Parathyroid adenoma (tissue), 2 donors: ENCODE measurements around the gene RPP30.
A peak's percentile ranks its signal among the peaks of the same experiment; 100 is the strongest.
"Not testable (repeated sequence)": the region's sequence is repeated elsewhere in the genome, so short reads cannot be mapped to it uniquely, and the experiment has no call there.

Experiments used
- H2AFZ ChIP-seq: fragments of 300-600 bp; sonication (generic); one replicate; pipeline ENCODE4 v1.7.0; 2017; ENCODE audit warnings: antibody characterized with exemption, mild to moderate bottlenecking
- H3K27ac ChIP-seq: fragments of 300-600 bp; sonication (generic); one replicate; pipeline ENCODE4 v1.7.0; 2017
- H3K27me3 ChIP-seq: fragments of 300-600 bp; sonication (generic); one replicate; pipeline ENCODE4 v1.7.0; 2017; ENCODE audit warnings: low read length; ENCODE audit not compliant: control insufficient read depth, insufficient read depth
- H3K36me3 ChIP-seq: fragments of 300-600 bp; sonication (generic); one replicate; pipeline ENCODE4 v1.7.0; 2017; ENCODE audit warnings: low read length; ENCODE audit not compliant: control insufficient read depth, insufficient read depth
- H3K4me1 ChIP-seq: fragments of 300-600 bp; sonication (generic); one replicate; pipeline ENCODE4 v1.7.0; 2017; ENCODE audit warnings: control low read depth
- H3K4me2 ChIP-seq: fragments of 300-600 bp; sonication (generic); one replicate; pipeline ENCODE4 v1.7.0; 2017; ENCODE audit warnings: low read length
- H3K4me3 ChIP-seq: fragments of 300-600 bp; sonication (generic); one replicate; pipeline ENCODE4 v1.7.0; 2017; ENCODE audit warnings: low read depth, low read length
- H3K79me2 ChIP-seq: fragments of 300-600 bp; sonication (generic); one replicate; pipeline ENCODE4 v1.7.0; 2017; ENCODE audit warnings: control low read depth
- H3K9ac ChIP-seq: fragments of 300-600 bp; sonication (generic); one replicate; pipeline ENCODE4 v1.7.0; 2017; ENCODE audit warnings: mild to moderate bottlenecking
- H3K9me3 ChIP-seq: fragments of 300-600 bp; sonication (generic); one replicate; pipeline ENCODE4 v1.7.0; 2017; ENCODE audit warnings: low read length; ENCODE audit not compliant: control insufficient read depth
- CTCF ChIP-seq: fragments of 300-600 bp; sonication (generic); IDR thresholded peaks from one replicate; pipeline ENCODE4 v1.7.0; 2017; ENCODE audit warnings: antibody characterized with exemption, mild to moderate bottlenecking
- donor health status: primary hyperparathyroidism.

Gene RPP30

DNA sequence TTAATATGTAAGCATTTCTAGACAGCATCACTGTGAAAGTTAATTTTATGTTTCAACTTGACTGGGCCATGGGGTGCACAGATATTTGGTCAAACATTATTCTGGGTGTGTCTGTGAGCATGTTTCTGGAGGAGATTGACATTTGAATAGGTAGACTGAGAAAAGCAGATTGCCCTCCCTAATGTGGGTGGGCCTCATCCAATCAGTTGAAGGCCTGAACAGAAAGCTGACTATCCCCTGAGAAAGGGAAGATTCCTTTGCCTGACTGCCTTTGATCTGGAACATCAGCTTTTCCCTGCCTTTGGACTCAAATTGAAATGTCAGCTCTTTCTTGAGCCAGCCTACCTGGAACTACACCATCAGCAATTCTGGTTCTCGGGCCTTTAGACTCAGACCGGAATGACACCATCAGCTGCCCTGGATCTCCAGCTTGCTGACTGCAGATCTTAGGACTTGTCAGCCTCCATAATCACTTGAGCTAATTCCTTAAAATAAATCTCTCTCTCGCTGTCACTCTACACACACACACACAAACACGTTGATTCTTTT lies 5.7 kb upstream of the RPP30 start:
- Histone ChIP-seq H3K4me3 (no peak overlapping the region), H3K36me3 (no peaks in the 10 kb centered on the region), H3K27me3 (no peaks in the 10 kb centered on the region), H3K79me2 (no peaks in the 10 kb centered on the region), H3K9me3 (no peaks in the 10 kb centered on the region), H3K27ac (no peak overlapping the region), H3K4me2 (no peak overlapping the region), H3K9ac (no peak overlapping the region), H3K4me1 (peaks cover 5% of the 10 kb centered on the region), H2AFZ (peak overlapping the region; percentile 12)
- TF ChIP-seq CTCF = no peak

- Histone ChIP-seq H3K79me2 (peaks cover 9% of the 10 kb centered on the region), H3K4me1 (peaks cover 6% of the 10 kb centered on the region), H3K36me3 (no peaks in the 10 kb centered on the region), H3K9ac (no peak overlapping the region), H2AFZ (peak overlapping the region; percentile 78), H3K27me3 (no peaks in the 10 kb centered on the region), H3K4me2 (peak overlapping the region; percentile 52), H3K9me3 (no peaks in the 10 kb centered on the region), H3K4me3 (peak overlapping the region; percentile 72), H3K27ac (peak overlapping the region; percentile 37)
- TF ChIP-seq CTCF = peak; percentile 48
Observed at GRCh38 chr10:90871279-90871765, 452 bp upstream of the RPP30 start.

GRCh38 chr10:90872648-90873020 lies 860 bp downstream of the RPP30 start:
- Histone ChIP-seq H3K27ac (peak overlapping the region; percentile 37), H3K9me3 (no peaks in the 10 kb centered on the region), H3K4me1 (peaks cover 13% of the 10 kb centered on the region), H2AFZ (peak overlapping the region; percentile 78), H3K4me3 (peak overlapping the region; percentile 72), H3K27me3 (no peaks in the 10 kb centered on the region), H3K9ac (no peak overlapping the region), H3K36me3 (no peaks in the 10 kb centered on the region), H3K4me2 (peak overlapping the region; percentile 52), H3K79me2 (peaks cover 9% of the 10 kb centered on the region)
- TF ChIP-seq CTCF = no peak

- no peak overlapping the region for H3K4me3 ChIP-seq
- H3K4me2 ChIP-seq = no peak overlapping the region
- H3K9me3 ChIP-seq = no peaks in the 10 kb centered on the region
- H3K27me3 ChIP-seq = no peaks in the 10 kb centered on the region
- peaks cover 15% of the 10 kb centered on the region for H3K4me1 ChIP-seq
- H2AFZ ChIP-seq = no peak overlapping the region
- H3K36me3 ChIP-seq = no peaks in the 10 kb centered on the region
- no peak for TF ChIP-seq CTCF
- H3K9ac ChIP-seq = no peak overlapping the region
- no peaks in the 10 kb centered on the region for H3K79me2 ChIP-seq
- no peak overlapping the region for H3K27ac ChIP-seq
Observed at GRCh38 chr10:90879062-90879461, 7.3 kb downstream of the RPP30 start.

DNA sequence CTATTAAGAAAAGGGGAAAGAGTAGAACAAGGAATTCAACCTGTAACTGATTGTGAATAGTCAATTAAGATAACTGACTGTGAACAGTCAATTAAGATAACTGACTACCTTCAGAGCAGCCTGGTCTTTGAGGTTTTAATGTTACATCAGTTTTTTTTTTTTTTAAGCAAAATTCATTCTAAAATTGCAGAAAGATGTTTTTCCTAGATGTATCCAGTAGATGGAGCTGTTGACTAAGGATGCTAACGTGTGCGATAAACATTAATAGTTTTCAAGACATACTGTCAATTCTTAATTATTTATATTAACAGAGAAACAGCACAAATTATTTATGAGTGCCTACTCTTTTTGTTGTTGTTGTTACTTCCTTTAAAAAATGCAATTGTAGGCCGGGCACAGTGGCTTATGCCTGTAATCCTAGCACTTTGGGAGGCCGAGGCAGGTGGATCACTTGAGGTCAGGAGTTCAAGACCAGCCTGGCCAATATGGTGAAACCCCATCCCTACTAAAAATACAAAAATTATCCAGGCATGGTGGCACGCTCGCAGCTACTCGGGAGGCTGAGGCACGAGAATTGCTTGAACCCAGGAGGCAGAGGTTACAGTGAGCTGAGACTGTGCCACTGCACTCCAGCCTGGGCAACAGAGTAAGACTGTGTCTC lies 8.4 kb downstream of the RPP30 start:
- not testable (repeated sequence) for H3K9ac ChIP-seq, H3K27ac ChIP-seq, H3K79me2 ChIP-seq, H2AFZ ChIP-seq, H3K9me3 ChIP-seq, H3K4me2 ChIP-seq, H3K36me3 ChIP-seq, H3K4me3 ChIP-seq, H3K27me3 ChIP-seq
- peaks cover 20% of the 10 kb centered on the region for H3K4me1 ChIP-seq
- TF ChIP-seq CTCF = peak; percentile 65
